ENCODE results near the gene RPP25L. TPM values are rescaled to one million over a fixed set of nuclear protein-coding genes. Genes with fewer than 3 reads are reported as not detected.

The RPP25L gene
- total RNA-seq, 2 donors from 2014 or later: 19.3 to 22.4 TPM

DNA sequence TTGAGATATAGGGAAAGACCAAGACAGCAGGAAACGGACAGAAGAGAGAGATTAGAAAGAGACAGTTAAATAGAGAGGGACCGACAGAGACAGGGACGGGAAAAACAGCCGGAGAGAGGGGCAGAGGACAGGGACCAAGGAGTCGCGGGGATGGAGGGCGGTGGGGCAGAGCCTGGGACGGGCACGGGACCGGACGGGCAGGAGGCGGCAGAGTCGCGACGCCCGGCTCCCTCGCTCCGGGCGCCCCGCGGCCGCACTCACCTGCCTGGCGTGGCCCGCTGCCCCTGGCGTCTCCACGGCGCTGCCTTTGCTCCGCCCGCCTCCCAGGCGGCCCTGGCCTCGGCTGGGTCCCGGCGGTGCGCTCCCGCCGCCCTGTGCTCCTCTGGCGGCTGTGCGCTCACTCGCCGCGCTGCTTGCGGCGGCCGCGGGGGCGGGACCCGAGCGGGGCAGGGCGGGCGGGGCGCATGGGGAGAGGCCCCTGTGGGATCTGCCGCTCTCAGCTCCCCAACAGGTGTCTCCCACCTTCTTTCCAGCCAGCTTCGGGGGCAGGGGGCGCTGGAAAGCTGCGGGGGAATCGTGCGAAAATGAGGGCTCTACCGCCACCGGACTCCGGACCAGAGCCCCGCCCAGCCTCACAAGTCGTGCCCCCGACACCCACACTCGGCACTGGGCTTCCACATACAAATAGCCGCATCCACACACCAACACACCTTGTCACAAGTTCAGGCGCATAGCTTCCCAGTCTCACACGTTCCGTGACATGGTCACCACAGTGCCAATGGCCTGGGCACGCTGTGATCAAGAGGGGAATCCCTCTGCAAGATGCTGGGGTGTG is 17.0 kb upstream of the RPP25L start, which contains the start of gene ARID3C:
Gene ARID3C, minus strand, starts transcription at position 411 of the 835 bp plus-strand sequence. CDS start 1,052 bp downstream, outside the sequence.
- no peak within 1 kb of the TSS for H3K27ac ChIP-seq (ENCODE audit: low read depth, low read length)
- peak; percentile 77 for DNase-seq
- peaks cover 71% of the 10 kb centered on the region for H3K27me3 ChIP-seq (ENCODE audit: control insufficient read depth, insufficient read depth, low read length, poor library complexity, severe bottlenecking)
- Mint-ChIP-seq H3K27ac (no peak within 1 kb of the TSS), H3K4me3 (peak within 1 kb of the TSS; percentile 56), H3K27me3 (ENCODE audit: insufficient read depth) (peaks cover 88% of the 10 kb centered on the region), H3K36me3 (ENCODE audit: low read depth) (no peaks in the 10 kb centered on the region), H3K4me1 (peaks cover 24% of the 10 kb centered on the region), H3K9me3 (no peaks in the 10 kb centered on the region)
- no peaks in the 10 kb centered on the region for H3K36me3 ChIP-seq (ENCODE audit: control insufficient read depth, insufficient read depth, low read length)
- TF ChIP-seq, protein P1, sequence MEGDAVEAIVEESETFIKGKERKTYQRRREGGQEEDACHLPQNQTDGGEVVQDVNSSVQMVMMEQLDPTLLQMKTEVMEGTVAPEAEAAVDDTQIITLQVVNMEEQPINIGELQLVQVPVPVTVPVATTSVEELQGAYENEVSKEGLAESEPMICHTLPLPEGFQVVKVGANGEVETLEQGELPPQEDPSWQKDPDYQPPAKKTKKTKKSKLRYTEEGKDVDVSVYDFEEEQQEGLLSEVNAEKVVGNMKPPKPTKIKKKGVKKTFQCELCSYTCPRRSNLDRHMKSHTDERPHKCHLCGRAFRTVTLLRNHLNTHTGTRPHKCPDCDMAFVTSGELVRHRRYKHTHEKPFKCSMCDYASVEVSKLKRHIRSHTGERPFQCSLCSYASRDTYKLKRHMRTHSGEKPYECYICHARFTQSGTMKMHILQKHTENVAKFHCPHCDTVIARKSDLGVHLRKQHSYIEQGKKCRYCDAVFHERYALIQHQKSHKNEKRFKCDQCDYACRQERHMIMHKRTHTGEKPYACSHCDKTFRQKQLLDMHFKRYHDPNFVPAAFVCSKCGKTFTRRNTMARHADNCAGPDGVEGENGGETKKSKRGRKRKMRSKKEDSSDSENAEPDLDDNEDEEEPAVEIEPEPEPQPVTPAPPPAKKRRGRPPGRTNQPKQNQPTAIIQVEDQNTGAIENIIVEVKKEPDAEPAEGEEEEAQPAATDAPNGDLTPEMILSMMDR (conservative IDR thresholded peaks at IDR 0.05): no peak
- H3K4me1 ChIP-seq (ENCODE audit: control insufficient read depth, insufficient read depth, low read length): peaks cover 7% of the 10 kb centered on the region
- WGBS, 2 experiments (ENCODE audit: insufficient coverage in 1 of 2, insufficient read length in 1 of 2): 3% methylated on average over 28 to 69 of the region's 69 CpGs
- no peaks in the 10 kb centered on the region for H3K9me3 ChIP-seq (ENCODE audit: control insufficient read depth, low read length)
- H3K4me3 ChIP-seq (ENCODE audit: low read length): peak within 1 kb of the TSS; percentile 69
- no peak within 1 kb of the TSS for H3K9ac ChIP-seq (ENCODE audit: extremely low read depth, low read length, poor library complexity, severe bottlenecking)

DNA sequence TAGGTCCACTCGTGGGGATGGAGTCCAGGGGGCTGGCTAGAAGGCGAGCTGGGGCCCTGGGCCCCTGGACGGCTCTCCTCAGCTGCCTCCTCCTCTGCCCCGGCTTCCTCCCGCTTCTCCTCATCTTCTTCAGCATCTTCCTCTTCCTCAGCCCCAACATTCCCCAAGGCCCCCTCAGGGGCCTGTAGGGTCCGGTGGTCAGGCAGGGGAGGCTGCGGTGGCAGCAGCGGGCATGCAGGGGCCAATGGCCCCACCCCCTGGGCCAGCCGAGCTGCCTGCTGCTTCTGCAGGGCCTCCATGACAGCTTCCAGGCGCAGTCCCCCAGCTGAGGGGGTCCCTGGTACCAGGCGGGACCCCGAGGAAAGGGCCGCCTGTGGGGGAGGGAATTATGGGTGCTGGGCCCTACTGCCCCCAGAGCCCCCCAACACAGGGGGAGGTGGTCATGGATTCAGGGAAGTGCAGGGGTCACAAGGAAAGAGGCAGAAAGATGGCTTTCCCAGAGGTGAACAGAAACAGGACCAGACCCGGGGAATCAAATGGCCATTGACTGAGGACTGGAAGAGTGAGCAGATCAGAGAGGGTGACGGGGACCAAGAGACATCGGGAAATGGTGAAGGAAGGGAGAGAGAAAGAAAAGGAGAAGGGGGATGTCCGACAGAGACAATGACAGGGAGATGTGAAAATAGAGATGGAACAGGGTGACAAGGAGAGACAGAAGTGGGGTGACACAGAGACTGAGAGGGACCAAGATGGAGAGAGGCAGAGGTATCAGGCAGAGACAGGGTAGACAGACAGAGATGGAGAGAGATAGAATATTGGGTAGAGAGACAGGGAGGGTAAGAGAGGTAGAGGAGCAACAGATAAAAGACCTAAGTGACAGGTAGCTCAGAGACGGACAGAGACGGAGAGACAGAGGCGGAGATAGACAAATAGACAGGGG is 16.1 kb upstream of the RPP25L start:
- Mint-ChIP-seq H3K9me3 (no peaks in the 10 kb centered on the region), H3K4me1 (peaks cover 24% of the 10 kb centered on the region), H3K4me3 (peak overlapping the region; percentile 56), H3K27ac (no peak overlapping the region), H3K27me3 (ENCODE audit: insufficient read depth) (peaks cover 92% of the 10 kb centered on the region), H3K36me3 (ENCODE audit: low read depth) (no peaks in the 10 kb centered on the region)
- Histone ChIP-seq H3K9me3 (ENCODE audit: control insufficient read depth, low read length) (no peaks in the 10 kb centered on the region), H3K36me3 (ENCODE audit: control insufficient read depth, insufficient read depth, low read length) (no peaks in the 10 kb centered on the region), H3K27ac (ENCODE audit: low read depth, low read length) (no peak overlapping the region), H3K4me1 (ENCODE audit: control insufficient read depth, insufficient read depth, low read length) (peaks cover 7% of the 10 kb centered on the region), H3K9ac (ENCODE audit: extremely low read depth, low read length, poor library complexity, severe bottlenecking) (no peak overlapping the region), H3K27me3 (ENCODE audit: control insufficient read depth, insufficient read depth, low read length, poor library complexity, severe bottlenecking) (peaks cover 71% of the 10 kb centered on the region), H3K4me3 (ENCODE audit: low read length) (peak overlapping the region; percentile 69)
- TF ChIP-seq, protein P1 (conservative IDR thresholded peaks at IDR 0.05): no peak
- 54 to 67% methylated on average over 9 to 20 of the region's 20 CpGs for WGBS, 2 experiments (ENCODE audit: insufficient coverage in 1 of 2, insufficient read length in 1 of 2)
- DNase-seq: no peak

DNA sequence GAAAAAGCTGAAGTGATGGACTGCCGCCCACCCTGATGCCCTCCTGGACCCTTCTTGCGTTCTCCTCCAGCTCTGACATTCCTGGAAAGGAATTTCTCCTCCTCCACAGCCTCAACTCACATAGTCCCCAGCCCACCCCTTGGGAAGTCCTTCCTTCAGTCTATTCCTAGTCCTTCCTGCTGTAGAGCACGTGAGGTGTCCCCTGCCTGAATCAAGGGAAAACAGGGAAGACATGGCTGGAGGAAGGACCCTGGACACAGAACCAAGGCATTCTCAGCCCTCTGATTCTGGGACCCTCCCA is 13.2 kb upstream of the RPP25L start:
- H3K27me3 ChIP-seq (ENCODE audit: control insufficient read depth, insufficient read depth, low read length, poor library complexity, severe bottlenecking): peaks cover 60% of the 10 kb centered on the region

More for the DNA sequence above, 13.2 kb upstream of the RPP25L start:
- Histone ChIP-seq H3K4me3 (ENCODE audit: low read length) (no peak overlapping the region), H3K36me3 (ENCODE audit: control insufficient read depth, insufficient read depth, low read length) (no peaks in the 10 kb centered on the region), H3K9me3 (ENCODE audit: control insufficient read depth, low read length) (no peaks in the 10 kb centered on the region), H3K4me1 (ENCODE audit: control insufficient read depth, insufficient read depth, low read length) (peaks cover 7% of the 10 kb centered on the region), H3K27ac (ENCODE audit: low read depth, low read length) (no peak overlapping the region), H3K9ac (ENCODE audit: extremely low read depth, low read length, poor library complexity, severe bottlenecking) (no peak overlapping the region)
- Mint-ChIP-seq H3K4me3 (peak overlapping the region; percentile 42), H3K27ac (no peak overlapping the region), H3K36me3 (ENCODE audit: low read depth) (no peaks in the 10 kb centered on the region), H3K27me3 (ENCODE audit: insufficient read depth) (peaks cover 89% of the 10 kb centered on the region), H3K4me1 (peaks cover 21% of the 10 kb centered on the region), H3K9me3 (no peaks in the 10 kb centered on the region)
- no peak for DNase-seq
- WGBS, 2 experiments (ENCODE audit: insufficient coverage in 1 of 2, insufficient read length in 1 of 2): 65 to 77% methylated on average over 2 to 3 of the region's 3 CpGs
- TF ChIP-seq, protein P1 (conservative IDR thresholded peaks at IDR 0.05): no peak
